DMS153 treated with DMSO at 0.1 percent for 48 hours (cell line): ENCODE data around the gene DPP6.

ENCODE experiments used
- DNase-seq: peaks from one replicate; lab custom pipeline; 2025; ENCODE audit not compliant: unreplicated experiment; lab: John Stamatoyannopoulos, UW

Gene DPP6

DNA sequence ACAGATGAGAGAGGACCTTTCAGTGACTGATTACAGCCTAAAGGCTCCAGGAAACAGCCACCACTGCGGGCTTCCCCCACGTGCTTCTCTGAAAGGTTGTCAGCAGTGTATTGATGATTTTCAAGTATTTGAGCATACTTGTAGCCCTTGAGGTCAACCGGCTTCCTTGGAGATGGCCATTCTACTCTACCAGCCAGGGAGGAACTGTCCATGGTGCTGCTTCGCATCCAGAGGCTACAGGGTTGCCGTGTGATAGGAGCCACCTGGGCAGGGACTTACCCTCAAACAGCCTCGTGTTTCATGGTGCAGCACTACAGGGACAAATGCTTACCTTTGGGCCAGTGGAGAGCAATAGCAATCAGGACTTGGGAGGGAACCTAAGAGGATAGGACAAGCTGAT lies 179.5 kb downstream of the DPP6 start:
- DNase-seq = no peak

DNA sequence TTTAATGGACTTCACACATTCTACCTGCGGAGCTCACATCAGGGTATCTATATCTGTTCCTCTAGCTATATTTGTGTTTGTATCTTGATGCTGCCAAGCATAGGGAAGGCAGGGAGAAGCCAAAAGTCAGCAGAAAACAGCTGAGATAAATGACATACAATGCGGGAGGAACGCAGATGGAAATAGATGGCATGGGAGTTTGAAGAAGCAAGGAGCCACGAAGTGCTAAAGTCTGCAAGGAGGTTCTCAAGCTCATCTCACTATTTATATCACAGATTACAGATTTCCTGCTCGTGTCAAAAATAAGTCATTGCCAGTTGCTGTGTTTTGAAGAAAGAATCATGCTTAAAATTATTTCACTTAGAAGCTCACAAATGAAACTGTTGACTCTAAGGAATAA lies 180.5 kb downstream of the DPP6 start:
- DNase-seq = no peak

- no peak for DNase-seq
These were observed 189.8 kb downstream of the DPP6 start for GRCh38 chr7:154241988-154242387.

DNA sequence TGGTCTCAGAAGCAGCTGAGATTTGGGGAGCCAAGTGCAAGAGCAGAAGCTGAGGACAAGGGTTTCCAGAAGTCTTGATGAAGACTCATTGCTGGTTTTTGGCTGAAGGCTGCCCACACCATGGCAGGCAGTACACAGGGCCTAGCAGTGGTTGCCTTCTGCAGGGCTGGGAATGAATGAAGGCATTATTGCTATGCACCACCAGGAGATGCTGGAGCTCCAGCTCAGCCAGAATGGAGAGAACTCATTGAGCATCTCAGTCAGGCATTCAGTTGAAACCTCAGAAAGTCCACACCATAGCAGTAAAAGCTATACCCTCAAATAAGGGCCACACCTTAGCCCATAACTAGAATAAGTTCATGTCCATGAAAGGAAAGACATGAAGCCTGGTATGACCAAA lies 190.5 kb downstream of the DPP6 start:
- DNase-seq = no peak

GRCh38 chr7:154252046-154252445 lies 199.8 kb downstream of the DPP6 start:
- DNase-seq = no peak

- DNase-seq = no peak
These were observed 201.6 kb downstream of the DPP6 start for GRCh38 chr7:154253810-154254209.

DNA sequence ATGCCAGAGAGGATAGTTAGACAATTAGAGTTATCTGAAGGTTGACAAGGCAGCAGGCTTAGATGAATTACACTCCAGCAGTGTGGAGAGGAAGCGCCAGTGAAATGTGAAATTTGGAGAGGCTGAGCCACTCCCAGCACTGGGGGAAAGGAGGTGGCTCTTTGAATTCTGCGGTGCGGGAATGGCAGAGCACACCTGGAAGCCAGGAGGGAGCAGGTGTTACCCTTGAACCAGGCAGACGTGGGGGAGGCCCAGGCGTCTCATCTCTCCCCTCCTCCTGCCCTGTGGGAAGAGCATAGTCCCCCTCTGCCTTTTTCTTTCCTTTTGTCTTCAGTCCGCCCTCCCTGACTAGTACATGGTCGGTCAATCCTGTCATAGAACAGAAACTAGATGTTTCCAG lies 203.1 kb downstream of the DPP6 start:
- DNase-seq = no peak

- no peak for DNase-seq
These were observed 204.0 kb downstream of the DPP6 start for GRCh38 chr7:154256150-154256549.

- no peak for DNase-seq
These were observed 207.2 kb downstream of the DPP6 start for GRCh38 chr7:154259396-154259795.

DNA sequence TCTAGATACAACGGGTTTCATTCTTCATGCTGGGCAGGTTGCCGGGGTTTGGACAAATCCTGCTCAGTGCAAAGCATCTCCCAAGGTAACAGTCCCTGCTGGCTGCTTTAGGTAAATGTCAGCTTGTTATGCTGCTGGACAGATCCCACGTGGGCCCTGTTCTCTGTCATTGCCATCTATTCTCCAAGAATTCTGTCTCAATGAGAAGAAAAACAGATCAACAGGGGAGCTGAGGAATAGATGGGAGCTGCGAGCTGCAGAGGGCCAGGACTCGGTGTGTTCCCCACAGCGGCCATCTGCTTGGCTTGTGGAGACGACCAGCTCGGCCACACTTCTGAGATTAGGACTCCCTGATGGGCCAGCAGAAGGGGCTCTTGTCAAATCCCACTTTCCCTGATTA lies 235.2 kb downstream of the DPP6 start:
- DNase-seq = no peak

GRCh38 chr7:154289119-154289518 lies 236.9 kb downstream of the DPP6 start:
- DNase-seq = no peak

GRCh38 chr7:154296443-154296842 lies 244.2 kb downstream of the DPP6 start:
- no peak for DNase-seq

DNA sequence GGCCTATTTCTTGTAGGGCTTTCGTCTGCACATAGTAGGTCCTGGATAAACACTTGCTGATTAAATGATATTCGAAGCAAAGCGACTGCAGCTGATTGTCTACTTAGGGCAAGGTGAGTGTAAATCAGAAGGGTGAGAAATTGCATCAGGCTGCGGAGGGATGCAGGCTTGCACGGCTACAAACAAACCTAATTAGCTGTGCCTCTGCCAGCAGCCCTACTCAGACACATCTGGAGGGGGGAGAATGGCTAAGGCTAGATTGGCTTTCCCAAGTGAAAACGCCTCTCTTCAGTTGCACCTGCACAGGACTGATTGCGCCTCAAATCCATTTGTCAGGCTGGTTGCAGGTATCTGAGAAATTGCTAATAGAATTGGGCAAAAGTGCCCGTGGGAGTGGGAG lies 247.5 kb downstream of the DPP6 start:
- DNase-seq = no peak

DNA sequence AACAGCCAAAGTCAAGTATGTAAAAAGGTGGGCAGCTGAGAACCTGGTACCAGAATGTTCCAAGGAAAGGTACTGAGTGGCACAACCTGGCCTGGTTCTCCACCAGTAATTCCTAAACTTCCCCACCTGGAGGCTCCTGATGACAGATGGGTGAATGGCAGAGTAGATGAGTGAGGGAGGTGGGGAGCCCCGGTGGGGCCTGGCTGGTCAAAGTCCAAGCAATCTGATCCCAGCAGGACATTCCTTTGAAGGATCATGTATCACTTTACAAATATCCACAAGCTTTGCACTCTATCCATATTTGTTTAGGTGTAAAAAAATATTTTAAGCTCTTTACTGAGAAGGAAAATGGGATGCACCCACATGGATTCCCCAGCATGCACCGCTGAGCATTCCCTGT lies 250.2 kb downstream of the DPP6 start:
- DNase-seq = no peak

- no peak for DNase-seq
These were observed 252.0 kb downstream of the DPP6 start for GRCh38 chr7:154304231-154304630.

DNA sequence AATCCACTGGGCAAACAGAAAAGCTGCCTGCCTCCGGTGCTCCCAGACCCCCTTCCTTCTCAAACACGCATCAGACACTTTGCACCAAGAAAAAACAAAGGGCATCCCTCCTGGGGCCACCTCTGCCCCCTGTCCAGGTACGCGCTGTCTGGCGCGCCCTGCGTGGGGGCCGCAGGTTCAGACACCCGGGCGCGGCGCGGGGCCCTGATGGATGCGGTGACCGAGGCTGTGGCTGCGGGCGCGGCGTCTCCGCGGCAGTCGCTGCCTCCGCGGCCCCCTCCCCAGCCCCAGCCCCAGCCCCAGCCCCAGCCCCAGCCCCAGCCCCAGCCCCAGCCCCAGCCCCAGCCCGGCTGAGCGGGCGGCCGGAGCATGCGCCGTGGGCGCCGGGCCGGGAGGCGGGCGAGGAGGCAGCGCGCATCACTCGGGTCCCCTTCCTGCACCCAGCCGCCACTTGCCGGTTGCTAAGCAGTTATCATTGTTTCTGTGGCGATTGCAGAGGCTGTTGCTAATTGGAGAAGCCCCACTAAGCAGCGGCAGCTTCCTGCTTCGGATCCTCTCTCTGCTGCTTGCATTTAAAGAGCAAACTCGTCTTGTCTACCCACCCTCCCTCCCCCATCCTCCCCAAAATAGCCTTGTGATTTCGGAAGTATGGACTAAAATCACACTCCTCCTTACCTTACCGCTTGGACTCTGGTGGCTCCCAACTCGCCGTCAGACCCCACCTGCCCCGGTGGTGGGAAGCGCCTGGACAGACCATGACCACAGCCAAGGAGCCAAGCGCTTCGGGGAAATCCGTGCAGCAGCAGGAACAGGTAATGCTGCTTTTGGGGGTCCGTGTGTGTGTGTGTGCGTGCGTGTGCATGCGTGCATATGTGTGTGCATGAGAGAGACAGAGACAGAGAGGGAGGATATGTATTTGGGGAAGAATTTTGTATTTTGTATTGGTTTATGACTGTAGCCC lies 252.8 kb downstream of the DPP6 start:
- no peak for DNase-seq

DNA sequence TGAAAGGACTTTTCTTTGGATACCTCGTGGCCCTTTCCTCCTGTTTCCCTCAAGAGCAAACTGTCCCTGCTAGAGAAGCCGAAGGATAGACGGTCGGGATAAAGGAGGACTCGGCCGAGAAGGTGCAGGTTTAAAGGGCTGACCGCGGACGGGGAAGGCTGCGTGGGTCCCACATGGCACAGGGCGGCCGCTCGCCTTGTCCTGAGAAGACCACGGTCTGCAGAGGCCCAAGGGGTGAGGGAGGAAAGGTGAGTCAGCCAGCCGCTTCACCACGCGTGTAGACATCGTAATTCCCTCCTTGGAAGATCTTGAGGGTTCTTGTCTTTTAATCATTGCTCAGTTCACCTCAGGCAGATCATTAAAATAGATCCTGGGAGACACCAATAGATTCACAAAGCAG lies 253.8 kb downstream of the DPP6 start:
- DNase-seq = no peak

- no peak for DNase-seq
These were observed 256.7 kb downstream of the DPP6 start for GRCh38 chr7:154308928-154309327.

GRCh38 chr7:154310114-154310513 lies 257.9 kb downstream of the DPP6 start:
- DNase-seq = no peak

- no peak for DNase-seq
These were observed 272.0 kb downstream of the DPP6 start for GRCh38 chr7:154324196-154324595.

- no peak for DNase-seq
These were observed 274.2 kb downstream of the DPP6 start for GRCh38 chr7:154326421-154326820.

- no peak for DNase-seq
These were observed 278.1 kb downstream of the DPP6 start for GRCh38 chr7:154330318-154330717.
